SK-N-MC (cell line): ENCODE measurements around the gene TOM1L1.

Experiments used
- EZH2 ChIP-seq: fragments of 200-600 bp; sonication (generic); IDR thresholded peaks from one replicate; pipeline ENCODE4 v1.6.1; 2017; ENCODE audit warnings: antibody characterized with exemption
- FOXP2 ChIP-seq: optimal IDR thresholded peaks from 2 replicates; pipeline ENCODE3; 2011; ENCODE audit warnings: mild to moderate bottlenecking, moderate library complexity; ENCODE audit not compliant: insufficient read depth; ENCODE audit errors: extremely low read length, control extremely low read depth
- POLR2AphosphoS5 ChIP-seq: IDR thresholded peaks from 2 replicates; pipeline ENCODE4 v1.6.1; 2012; ENCODE audit warnings: mild to moderate bottlenecking, low read depth, low read length, borderline replicate concordance

DNA sequence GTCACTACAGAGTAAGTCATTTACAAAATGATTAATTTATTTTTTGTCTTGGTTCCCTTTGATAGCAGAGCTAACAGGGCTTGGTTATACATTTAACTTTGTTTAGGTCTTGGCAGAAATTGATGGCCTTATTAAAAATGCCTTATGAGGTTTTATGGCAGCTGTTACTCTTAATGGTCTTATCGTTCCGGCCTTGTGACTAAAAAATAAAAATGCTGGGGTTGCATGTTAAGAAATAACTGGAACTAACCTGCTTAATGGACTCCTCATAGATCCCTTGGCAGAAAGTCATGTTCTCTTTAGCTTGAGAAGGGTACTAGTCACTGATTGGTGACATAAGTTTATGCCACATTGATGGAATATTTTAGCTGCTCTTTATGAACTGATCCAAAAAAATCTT lies 49.5 kb downstream of the TOM1L1 start:
- TF ChIP-seq POLR2AphosphoS5 (no peak), EZH2 (no peak), FOXP2 (no peak)
